ENCODE data around the gene RBM7.

The RBM7 gene

GRCh38 chr11:114362326-114362725, 38.1 kb upstream of the RBM7 start:
- Histone ChIP-seq H3K36me3 (replicated peaks) (no peaks in the 10 kb centered on the region), H3K27ac (no peak overlapping the region), H3K27me3 (replicated peaks) (no peaks in the 10 kb centered on the region), H3K4me3 (ENCODE audit: low read depth, low read length) (no peak overlapping the region)
- TF ChIP-seq CTCF (IDR thresholded peaks at IDR 0.05; ENCODE audit: low read depth, low read length, missing control alignments) = no peak
- DNase-seq = no peak
- in situ Hi-C loops (cut with HindIII; ENCODE audit: low pct_ligation_motif_present, low sequenced_read_pairs) = no loop called here

- Histone ChIP-seq H3K4me3 (ENCODE audit: low read depth, low read length) (no peak overlapping the region), H3K27ac (no peak overlapping the region), H3K27me3 (replicated peaks) (no peaks in the 10 kb centered on the region), H3K36me3 (replicated peaks) (no peaks in the 10 kb centered on the region)
- in situ Hi-C loops (cut with HindIII; ENCODE audit: low pct_ligation_motif_present, low sequenced_read_pairs) = no loop called here
- DNase-seq = no peak
- no peak for TF ChIP-seq CTCF (IDR thresholded peaks at IDR 0.05; ENCODE audit: low read depth, low read length, missing control alignments)
Observed at GRCh38 chr11:114362958-114363357, 37.5 kb upstream of the RBM7 start.

GRCh38 chr11:114366331-114367243, 33.9 kb upstream of the RBM7 start:
- peak; percentile 87 for DNase-seq
- peak overlapping the region; percentile 72 for H3K27ac ChIP-seq
- in situ Hi-C loops (cut with HindIII; ENCODE audit: low pct_ligation_motif_present, low sequenced_read_pairs) = no loop called here

GRCh38 chr11:114367244-114367957, 33.1 kb upstream of the RBM7 start:
- Histone ChIP-seq H3K27me3 (replicated peaks) (no peaks in the 10 kb centered on the region), H3K27ac (peak overlapping the region; percentile 72), H3K36me3 (replicated peaks) (no peaks in the 10 kb centered on the region), H3K4me3 (ENCODE audit: low read depth, low read length) (no peak overlapping the region)
- DNase-seq = no peak
- in situ Hi-C loops (cut with HindIII; ENCODE audit: low pct_ligation_motif_present, low sequenced_read_pairs) = no loop called here
- no peak for TF ChIP-seq CTCF (IDR thresholded peaks at IDR 0.05; ENCODE audit: low read depth, low read length, missing control alignments)

More at GRCh38 chr11:114366331-114367243, 33.9 kb upstream of the RBM7 start:
- Histone ChIP-seq H3K36me3 (replicated peaks) (no peaks in the 10 kb centered on the region), H3K4me3 (ENCODE audit: low read depth, low read length) (no peak overlapping the region), H3K27me3 (replicated peaks) (no peaks in the 10 kb centered on the region)
- TF ChIP-seq CTCF (IDR thresholded peaks at IDR 0.05; ENCODE audit: low read depth, low read length, missing control alignments) = no peak

GRCh38 chr11:114368918-114369680, 31.4 kb upstream of the RBM7 start:
- TF ChIP-seq CTCF (IDR thresholded peaks at IDR 0.05; ENCODE audit: low read depth, low read length, missing control alignments) = no peak
- Histone ChIP-seq H3K4me3 (ENCODE audit: low read depth, low read length) (no peak overlapping the region), H3K27ac (no peak overlapping the region), H3K36me3 (replicated peaks) (no peaks in the 10 kb centered on the region), H3K27me3 (replicated peaks) (no peaks in the 10 kb centered on the region)
- in situ Hi-C loops (cut with HindIII; ENCODE audit: low pct_ligation_motif_present, low sequenced_read_pairs) = no loop called here
- DNase-seq = no peak
